ENCODE measurements around the gene MIDN. TPM values are rescaled to one million over a fixed set of nuclear protein-coding genes. Genes with fewer than 3 reads are reported as not detected.

The MIDN gene
- total and polyA plus RNA-seq, 2 of the 4 experiments (the other 2 are of a cell fraction), result 2.5 to 26.0 TPM

- no peak for TF ChIP-seq USF2 (IDR thresholded peaks at IDR 0.05; ENCODE audit: low read depth, low read length)
These were observed 4.4 kb upstream of the MIDN start (continued) for GRCh38 chr19:1243768-1244692.
